Panc1 (cell line): ENCODE results near the gene SUSD4. TPM values are rescaled to one million over a fixed set of nuclear protein-coding genes. Genes with fewer than 3 reads are reported as not detected.

Experiments used
- ATAC-seq: fragments of 200-7000 bp; cut with Tn5 transposase; 2 replicates; pipeline ENCODE4 v1.9.1; 2020; ENCODE audit warnings: mild to moderate bottlenecking, moderate library complexity
- BruUV-seq: library from RNA; stranded (reverse); fragments of 400-500 nt; replicated peaks from 2 replicates; lab custom pipeline; 2021; lab: Mats Ljungman, UMichigan
- CTCF ChIA-PET: fragments of 300-600 bp; sonication (Branson Sonifier 250); formaldehyde crosslinking; loops from one replicate; lab custom pipeline; 2022; ENCODE audit warnings: antibody characterized with exemption; lab: Charles Lee
- POLR2A ChIA-PET: fragments of 300-600 bp; sonication (Branson Sonifier 250); formaldehyde crosslinking; loops from one replicate; lab custom pipeline; 2022; ENCODE audit warnings: antibody characterized with exemption; lab: Charles Lee
- DNase-seq: peaks from one replicate; pipeline ENCODE4 v3.0.0-alpha.2; 2010; ENCODE audit warnings: low read depth, low spot score
- H3K27ac ChIP-seq: 2 replicates; pipeline ENCODE4 v1.5.1; 2011; ENCODE audit warnings: mild to moderate bottlenecking, low read length, inconsistent platforms
- H3K27me3 ChIP-seq: fragments of 200-500 bp; sonication (Bioruptor generic); 2 replicates; pipeline ENCODE4 v1.6.0; 2014; ENCODE audit warnings: low read length, inconsistent platforms; ENCODE audit not compliant: control insufficient read depth, insufficient read depth
- H3K36me3 ChIP-seq: fragments of 200-500 bp; sonication (Bioruptor generic); 2 replicates; pipeline ENCODE4 v1.5.1; 2014; ENCODE audit warnings: inconsistent platforms, mild to moderate bottlenecking, low read length, moderate library complexity; ENCODE audit not compliant: control insufficient read depth, insufficient read depth
- H3K4me1 ChIP-seq: 2 replicates; pipeline ENCODE4 v1.5.1; 2011; ENCODE audit warnings: inconsistent platforms, mild to moderate bottlenecking, low read length, moderate library complexity; ENCODE audit not compliant: control insufficient read depth, insufficient read depth
- H3K4me3 ChIP-seq, 2 experiments: 2 replicates each; pipeline ENCODE4 v1.5.1; 2011 to 2012; ENCODE audit warnings: low read depth in 2 of 2, low read length in 2 of 2, mild to moderate bottlenecking in 2 of 2, inconsistent platforms in 1 of 2, moderate library complexity in 1 of 2
- H3K9me3 ChIP-seq: fragments of 200-500 bp; sonication (Bioruptor generic); 2 replicates; pipeline ENCODE4 v1.5.1; 2014; ENCODE audit warnings: low read depth, mild to moderate bottlenecking, inconsistent platforms, low read length, moderate library complexity; ENCODE audit not compliant: control insufficient read depth, insufficient read depth
- CTCF ChIP-seq: fragments of 450-650 bp; IDR thresholded peaks from 2 replicates; pipeline ENCODE4 v1.5.1; 2017; ENCODE audit warnings: mild to moderate bottlenecking
- SIN3A ChIP-seq: IDR thresholded peaks from 2 replicates; pipeline ENCODE4 v1.6.1; 2012; ENCODE audit warnings: low read depth, mild to moderate bottlenecking, low read length, moderate library complexity, borderline replicate concordance; ENCODE audit not compliant: insufficient read depth
- in situ Hi-C: cut with HindIII; loops from 2 replicates; pipeline ENCODE4 v1.10.0; 2016; ENCODE audit warnings: low sequenced_read_pairs, low pct_unique_long_range_greater_than_20kb
- intact Hi-C: fragments of 100-400 bp; cut with micrococcal nuclease; formaldehyde crosslinking; loops from one replicate; pipeline ENCODE4 v1.10.0; 2022; ENCODE audit not compliant: unreplicated experiment
- total RNA-seq: library from RNA; stranded (reverse); gene quantifications from one replicate; pipeline ENCODE4 v1.2.1, GENCODE V29; 2021; ENCODE audit not compliant: unreplicated experiment

The SUSD4 gene
- total RNA-seq, 1 experiment from 2014 or later, result 0.28 TPM

GRCh38 chr1:223175032-223175431, 188.9 kb downstream of the SUSD4 start:
- Histone ChIP-seq H3K27ac (no peak overlapping the region), H3K9me3 (no peaks in the 10 kb centered on the region), H3K36me3 (no peaks in the 10 kb centered on the region; the same call in 1 of the 2 replicates), H3K4me1 (no peaks in the 10 kb centered on the region), H3K4me3 (no peak overlapping the region), H3K27me3 (peaks cover 3% of the 10 kb centered on the region)
- intact Hi-C loops, result no loop called here
- DNase-seq (no peak), ATAC-seq (0 out of 2 replicates have a peak, but pooled peaks have one; percentile 65)
- in situ Hi-C loops, result no loop called here
- CTCF ChIA-PET, result interaction anchor here (0.6 kb wide), 1 partner anchor 13 kb away, joined by 3 read pairs; no protein-coding TSS in a partner anchor
- BruUV-seq, result no TSS peak
- POLR2A ChIA-PET, result no interaction called here
- TF ChIP-seq SIN3A (no peak), CTCF (peak; percentile 35)

Other genes starting within 250 kb of the SUSD4 start
- 0.21 TPM for gene TLR5, start 220.9 kb downstream of the SUSD4 start, total RNA-seq
- not detected for gene CCDC185, start 29.2 kb upstream of the SUSD4 start, total RNA-seq